ENCODE data around the gene IL17B.

IL17B gene

GRCh38 chr5:149414405-149415065, 35.4 kb upstream of the IL17B start:
- DNase-seq (ENCODE audit: low spot score) = no peak

- DNase-seq (ENCODE audit: low spot score) = no peak
These were observed 34.6 kb upstream of the IL17B start for GRCh38 chr5:149413477-149414210.

GRCh38 chr5:149412783-149413476, 33.8 kb upstream of the IL17B start:
- DNase-seq (ENCODE audit: low spot score) = no peak

GRCh38 chr5:149411738-149412519, 32.8 kb upstream of the IL17B start:
- DNase-seq (ENCODE audit: low spot score) = no peak

GRCh38 chr5:149410721-149411432, 31.8 kb upstream of the IL17B start:
- DNase-seq (ENCODE audit: low spot score) = no peak

GRCh38 chr5:149410071-149410470, 31.0 kb upstream of the IL17B start:
- DNase-seq (ENCODE audit: low spot score) = no peak

- DNase-seq (ENCODE audit: low spot score) = no peak
These were observed 30.3 kb upstream of the IL17B start for GRCh38 chr5:149409268-149409948.

GRCh38 chr5:149408252-149409099, 29.4 kb upstream of the IL17B start:
- no peak for DNase-seq (ENCODE audit: low spot score)

- peak; percentile 34 for DNase-seq (ENCODE audit: low spot score)
These were observed 28.5 kb upstream of the IL17B start for GRCh38 chr5:149407323-149408251.

- no peak for DNase-seq (ENCODE audit: low spot score)
These were observed 27.9 kb upstream of the IL17B start for GRCh38 chr5:149406979-149407306.

- no peak for DNase-seq (ENCODE audit: low spot score)
These were observed 27.3 kb upstream of the IL17B start for GRCh38 chr5:149406203-149406978.

GRCh38 chr5:149405550-149406202, 26.6 kb upstream of the IL17B start:
- no peak for DNase-seq (ENCODE audit: low spot score)

- DNase-seq (ENCODE audit: low spot score) = no peak
These were observed 25.9 kb upstream of the IL17B start for GRCh38 chr5:149404746-149405549.

- DNase-seq (ENCODE audit: low spot score) = no peak
These were observed 25.0 kb upstream of the IL17B start for GRCh38 chr5:149403923-149404745.

- no peak for DNase-seq (ENCODE audit: low spot score)
These were observed 23.2 kb upstream of the IL17B start for GRCh38 chr5:149402291-149402690.

- no peak for DNase-seq (ENCODE audit: low spot score)
These were observed 22.0 kb upstream of the IL17B start for GRCh38 chr5:149401051-149401450.
